OCI-LY1 (cell line): ENCODE results near the gene ETV7.
"Not testable (repeated sequence)": the region's sequence is repeated elsewhere in the genome, so short reads cannot be mapped to it uniquely, and the experiment has no call there.

Source experiments
- H2AFZ ChIP-seq: fragments of 200-600 bp; sonication (generic), shearing (Covaris generic); 2 replicates; pipeline ENCODE4 v1.6.0; 2014; ENCODE audit warnings: antibody characterized with exemption, mild to moderate bottlenecking, low read length
- H3F3A ChIP-seq: fragments of 200-600 bp; sonication (generic), shearing (Covaris generic); 2 replicates; pipeline ENCODE4 v1.6.0; 2014; ENCODE audit warnings: mild to moderate bottlenecking, antibody characterized with exemption, low read length, moderate library complexity; ENCODE audit not compliant: insufficient read depth
- H3K27ac ChIP-seq: fragments of 200-600 bp; sonication (generic); 2 replicates; pipeline ENCODE4 v1.5.1; 2014; ENCODE audit warnings: low read length, mixed run types, mild to moderate bottlenecking, low read depth; ENCODE audit not compliant: poor library complexity, severe bottlenecking
- H3K27me3 ChIP-seq: fragments of 200-600 bp; sonication (generic); 2 replicates; pipeline ENCODE4 v1.6.0; 2014; ENCODE audit warnings: antibody characterized with exemption, mild to moderate bottlenecking, low read length, moderate library complexity; ENCODE audit not compliant: insufficient read depth
- H3K36me3 ChIP-seq: fragments of 200-600 bp; sonication (generic); 2 replicates; pipeline ENCODE4 v1.6.1; 2014; ENCODE audit warnings: mild to moderate bottlenecking, antibody characterized with exemption, low read length, moderate library complexity, mixed read lengths; ENCODE audit not compliant: insufficient read depth
- H3K4me1 ChIP-seq: fragments of 200-600 bp; sonication (generic); 2 replicates; pipeline ENCODE4 v1.5.1; 2014; ENCODE audit warnings: mild to moderate bottlenecking, low read length, moderate library complexity; ENCODE audit not compliant: insufficient read depth, severe bottlenecking
- H3K4me2 ChIP-seq: fragments of 200-600 bp; sonication (generic), shearing (Covaris generic); 2 replicates; pipeline ENCODE4 v1.6.1; 2014; ENCODE audit warnings: low read length
- H3K4me3 ChIP-seq: fragments of 200-600 bp; sonication (generic); 2 replicates; pipeline ENCODE4 v1.5.1; 2014; ENCODE audit warnings: low read length, low read depth, mild to moderate bottlenecking, mixed read lengths; ENCODE audit not compliant: poor library complexity, severe bottlenecking
- H3K79me2 ChIP-seq: fragments of 200-600 bp; shearing (Covaris generic); 2 replicates; pipeline ENCODE4 v1.6.1; 2016; ENCODE audit warnings: mixed run types, low read length, mixed read lengths; ENCODE audit not compliant: insufficient read depth
- H3K9ac ChIP-seq: fragments of 200-600 bp; sonication (generic), shearing (Covaris generic); 2 replicates; pipeline ENCODE4 v1.6.1; 2014; ENCODE audit warnings: mild to moderate bottlenecking, low read length, mixed read lengths
- H3K9me2 ChIP-seq: fragments of 200-600 bp; sonication (generic), shearing (Covaris generic); 2 replicates; pipeline ENCODE4 v1.6.1; 2014; ENCODE audit warnings: low read depth, mild to moderate bottlenecking, low read length, mixed read lengths
- H3K9me3 ChIP-seq: fragments of 200-600 bp; shearing (Covaris generic); 2 replicates; pipeline ENCODE4 v1.6.1; 2014; ENCODE audit warnings: low read length, mixed read lengths
- H4K20me1 ChIP-seq: fragments of 200-600 bp; sonication (generic), shearing (Covaris generic); 2 replicates; pipeline ENCODE4 v1.6.0; 2016; ENCODE audit warnings: mild to moderate bottlenecking, low read length; ENCODE audit not compliant: insufficient read depth
- EZH2 ChIP-seq: fragments of 200-600 bp; sonication (generic), shearing (Covaris generic); IDR thresholded peaks from 2 replicates; pipeline ENCODE4 v1.8.0; 2017; ENCODE audit warnings: borderline replicate concordance, mixed run types, mild to moderate bottlenecking, antibody characterized with exemption, low read length, moderate library complexity, mixed read lengths
- TF ChIP-seq, protein P1 (sequence below): fragments of 200-600 bp; sonication (generic), shearing (Covaris generic); IDR thresholded peaks from 2 replicates; pipeline ENCODE4 v1.5.1; 2017; ENCODE audit warnings: mild to moderate bottlenecking, antibody characterized with exemption, low read length, moderate library complexity, mixed read lengths

The ETV7 gene

DNA sequence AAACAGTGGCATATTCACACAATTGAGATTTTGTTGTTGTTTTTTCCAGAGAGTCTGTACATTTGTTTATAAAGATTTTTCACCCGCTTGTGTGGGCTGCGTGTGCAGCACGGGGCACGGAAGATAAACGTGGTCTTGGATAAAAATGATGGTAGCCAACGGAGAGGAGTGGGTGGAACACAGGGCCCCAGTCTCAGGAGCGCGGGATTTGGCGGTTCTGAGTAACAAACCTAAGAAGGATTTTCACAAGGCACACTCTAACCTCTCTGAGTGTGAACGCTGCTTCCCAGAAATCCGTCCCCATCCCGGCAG, 47.2 kb downstream of the ETV7 start:
- Histone ChIP-seq H3K9me2 (no peaks in the 10 kb centered on the region), H3K27me3 (no peaks in the 10 kb centered on the region), H3K36me3 (no peaks in the 10 kb centered on the region), H4K20me1 (no peaks in the 10 kb centered on the region), H3K79me2 (no peaks in the 10 kb centered on the region), H2AFZ (no peak overlapping the region), H3K4me2 (no peak overlapping the region), H3K9ac (no peak overlapping the region), H3K4me3 (no peak overlapping the region), H3K4me1 (peaks cover 5% of the 10 kb centered on the region), H3K27ac (no peak overlapping the region), H3K9me3 (no peaks in the 10 kb centered on the region), H3F3A (no peaks in the 10 kb centered on the region)
- TF ChIP-seq EZH2 = no peak
- TF ChIP-seq, protein P1, sequence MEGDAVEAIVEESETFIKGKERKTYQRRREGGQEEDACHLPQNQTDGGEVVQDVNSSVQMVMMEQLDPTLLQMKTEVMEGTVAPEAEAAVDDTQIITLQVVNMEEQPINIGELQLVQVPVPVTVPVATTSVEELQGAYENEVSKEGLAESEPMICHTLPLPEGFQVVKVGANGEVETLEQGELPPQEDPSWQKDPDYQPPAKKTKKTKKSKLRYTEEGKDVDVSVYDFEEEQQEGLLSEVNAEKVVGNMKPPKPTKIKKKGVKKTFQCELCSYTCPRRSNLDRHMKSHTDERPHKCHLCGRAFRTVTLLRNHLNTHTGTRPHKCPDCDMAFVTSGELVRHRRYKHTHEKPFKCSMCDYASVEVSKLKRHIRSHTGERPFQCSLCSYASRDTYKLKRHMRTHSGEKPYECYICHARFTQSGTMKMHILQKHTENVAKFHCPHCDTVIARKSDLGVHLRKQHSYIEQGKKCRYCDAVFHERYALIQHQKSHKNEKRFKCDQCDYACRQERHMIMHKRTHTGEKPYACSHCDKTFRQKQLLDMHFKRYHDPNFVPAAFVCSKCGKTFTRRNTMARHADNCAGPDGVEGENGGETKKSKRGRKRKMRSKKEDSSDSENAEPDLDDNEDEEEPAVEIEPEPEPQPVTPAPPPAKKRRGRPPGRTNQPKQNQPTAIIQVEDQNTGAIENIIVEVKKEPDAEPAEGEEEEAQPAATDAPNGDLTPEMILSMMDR = no peak

DNA sequence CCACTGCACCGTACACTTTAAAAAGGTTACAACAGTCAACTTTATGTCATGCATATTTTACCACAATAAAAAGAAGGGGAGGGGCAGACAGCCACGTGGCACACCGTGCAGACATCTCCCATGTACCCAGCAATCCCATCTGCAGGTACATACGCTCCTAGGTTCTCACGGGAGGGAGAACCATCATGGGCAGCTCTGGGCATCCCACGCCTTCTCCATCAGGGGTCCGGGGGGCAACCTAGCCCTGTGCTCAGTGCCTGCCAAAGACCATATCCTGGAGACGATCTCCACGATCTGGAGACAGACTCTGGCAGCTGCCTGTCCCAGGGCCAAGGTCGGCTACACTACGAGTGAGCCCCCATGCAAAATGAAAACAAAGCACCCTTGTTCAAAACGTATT, 48.3 kb downstream of the ETV7 start:
- Histone ChIP-seq H2AFZ (no peak overlapping the region), H4K20me1 (no peaks in the 10 kb centered on the region), H3K36me3 (no peaks in the 10 kb centered on the region), H3K4me3 (no peak overlapping the region), H3K27ac (no peak overlapping the region), H3K9me2 (no peaks in the 10 kb centered on the region), H3K4me2 (no peak overlapping the region), H3K79me2 (no peaks in the 10 kb centered on the region), H3K27me3 (no peaks in the 10 kb centered on the region; the same call in 1 of the 2 replicates), H3F3A (no peaks in the 10 kb centered on the region), H3K9ac (no peak overlapping the region), H3K4me1 (peaks cover 5% of the 10 kb centered on the region), H3K9me3 (no peaks in the 10 kb centered on the region)
- no peak for TF ChIP-seq EZH2
- TF ChIP-seq, protein P1 = no peak

DNA sequence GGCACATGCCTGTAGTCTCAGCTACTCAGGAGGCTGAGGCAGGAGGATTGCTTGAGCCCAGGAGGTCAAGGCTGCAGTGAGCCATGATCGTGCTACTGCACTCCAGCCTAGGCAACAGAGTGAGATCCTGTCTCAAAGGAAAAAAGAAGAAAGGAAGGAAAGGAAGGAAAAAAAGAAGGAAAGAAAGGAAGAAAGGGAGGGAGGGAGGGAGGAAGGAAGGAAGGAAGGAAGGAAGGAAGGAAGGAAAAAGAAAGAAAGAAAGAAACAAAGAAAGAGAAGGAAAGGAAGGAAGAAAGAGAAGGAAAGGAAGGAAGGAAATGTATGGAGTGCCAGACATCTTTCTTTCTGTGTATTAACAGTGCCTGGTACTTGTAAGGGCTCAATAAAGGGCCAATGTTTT, 49.2 kb downstream of the ETV7 start:
- not testable (repeated sequence) for H3F3A ChIP-seq, H3K27ac ChIP-seq, H3K4me1 ChIP-seq, H3K27me3 ChIP-seq, H3K36me3 ChIP-seq, H3K4me2 ChIP-seq, H3K9me2 ChIP-seq, H3K4me3 ChIP-seq, H2AFZ ChIP-seq, H3K79me2 ChIP-seq, H3K9me3 ChIP-seq, H3K9ac ChIP-seq, H4K20me1 ChIP-seq

GRCh38 chr6:36337814-36338213, 49.7 kb downstream of the ETV7 start:
- no peaks in the 10 kb centered on the region; the same call in 1 of the 2 replicates for H3K27me3 ChIP-seq
- H3K4me1 ChIP-seq = peaks cover 5% of the 10 kb centered on the region
- TF ChIP-seq, protein P1 = no peak
- TF ChIP-seq EZH2 = no peak
- H3K36me3 ChIP-seq = no peaks in the 10 kb centered on the region
- H3F3A ChIP-seq = no peaks in the 10 kb centered on the region
- H4K20me1 ChIP-seq = no peaks in the 10 kb centered on the region
- H3K79me2 ChIP-seq = no peaks in the 10 kb centered on the region
- no peaks in the 10 kb centered on the region for H3K9me3 ChIP-seq
- no peak overlapping the region for H3K4me3 ChIP-seq
- no peak overlapping the region for H3K4me2 ChIP-seq
- no peak overlapping the region for H2AFZ ChIP-seq
- no peaks in the 10 kb centered on the region for H3K9me2 ChIP-seq
- no peak overlapping the region for H3K9ac ChIP-seq
- H3K27ac ChIP-seq = no peak overlapping the region
